ENCODE data around the gene RPL4.
"Not testable (repeated sequence)": the region's sequence is repeated elsewhere in the genome, so short reads cannot be mapped to it uniquely, and the experiment has no call there.

Gene RPL4

DNA sequence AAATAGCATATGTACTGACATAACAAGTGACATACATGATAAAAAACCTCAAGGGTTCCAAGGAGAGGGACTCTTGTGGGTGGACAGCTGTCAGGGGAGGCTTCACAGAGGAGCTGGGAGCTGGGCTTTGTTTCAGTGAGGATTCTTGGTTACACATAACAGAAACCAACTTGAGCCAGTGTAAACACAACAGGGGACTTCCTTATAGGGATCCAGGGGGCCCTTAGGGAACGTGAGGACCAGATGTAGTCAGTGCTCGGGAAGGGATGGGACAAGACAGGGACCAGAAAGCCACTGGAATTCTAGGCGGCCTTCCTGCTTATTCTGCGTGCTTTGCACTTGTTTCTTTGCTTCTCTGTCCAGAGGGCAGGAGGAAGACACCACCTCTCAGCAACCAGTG lies 42.0 kb downstream of the RPL4 start:
- no peak for DNase-seq (ENCODE audit: low read depth)
- no peak overlapping the region for H3K4me3 ChIP-seq (ENCODE audit: low read length)
- TF ChIP-seq, protein P1, sequence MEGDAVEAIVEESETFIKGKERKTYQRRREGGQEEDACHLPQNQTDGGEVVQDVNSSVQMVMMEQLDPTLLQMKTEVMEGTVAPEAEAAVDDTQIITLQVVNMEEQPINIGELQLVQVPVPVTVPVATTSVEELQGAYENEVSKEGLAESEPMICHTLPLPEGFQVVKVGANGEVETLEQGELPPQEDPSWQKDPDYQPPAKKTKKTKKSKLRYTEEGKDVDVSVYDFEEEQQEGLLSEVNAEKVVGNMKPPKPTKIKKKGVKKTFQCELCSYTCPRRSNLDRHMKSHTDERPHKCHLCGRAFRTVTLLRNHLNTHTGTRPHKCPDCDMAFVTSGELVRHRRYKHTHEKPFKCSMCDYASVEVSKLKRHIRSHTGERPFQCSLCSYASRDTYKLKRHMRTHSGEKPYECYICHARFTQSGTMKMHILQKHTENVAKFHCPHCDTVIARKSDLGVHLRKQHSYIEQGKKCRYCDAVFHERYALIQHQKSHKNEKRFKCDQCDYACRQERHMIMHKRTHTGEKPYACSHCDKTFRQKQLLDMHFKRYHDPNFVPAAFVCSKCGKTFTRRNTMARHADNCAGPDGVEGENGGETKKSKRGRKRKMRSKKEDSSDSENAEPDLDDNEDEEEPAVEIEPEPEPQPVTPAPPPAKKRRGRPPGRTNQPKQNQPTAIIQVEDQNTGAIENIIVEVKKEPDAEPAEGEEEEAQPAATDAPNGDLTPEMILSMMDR (conservative IDR thresholded peaks at IDR 0.05; ENCODE audit: low read depth, low read length), result no peak

DNA sequence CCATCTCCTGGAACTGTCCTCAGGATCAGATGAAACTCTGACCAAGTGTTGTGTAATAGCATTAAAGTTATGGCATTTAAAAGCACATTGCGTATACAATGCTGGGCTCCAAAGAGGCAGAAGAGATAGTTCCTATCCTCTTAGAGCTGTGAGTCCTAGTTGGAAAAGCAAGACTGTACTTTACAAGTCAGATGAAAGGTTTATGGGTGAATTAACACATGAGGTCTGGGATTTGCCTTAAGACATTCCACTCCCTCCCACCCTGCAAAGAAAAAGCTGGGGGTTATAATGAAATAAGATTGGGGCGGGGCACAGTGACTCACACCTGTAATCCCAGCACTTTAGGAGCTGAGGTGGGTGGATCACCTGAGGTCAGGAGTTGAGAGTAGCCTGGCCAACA lies 42.7 kb downstream of the RPL4 start:
- no peak overlapping the region for H3K4me3 ChIP-seq (ENCODE audit: low read length)
- TF ChIP-seq, protein P1 (conservative IDR thresholded peaks at IDR 0.05; ENCODE audit: low read depth, low read length), result no peak
- DNase-seq (ENCODE audit: low read depth), result peak; percentile 37

DNA sequence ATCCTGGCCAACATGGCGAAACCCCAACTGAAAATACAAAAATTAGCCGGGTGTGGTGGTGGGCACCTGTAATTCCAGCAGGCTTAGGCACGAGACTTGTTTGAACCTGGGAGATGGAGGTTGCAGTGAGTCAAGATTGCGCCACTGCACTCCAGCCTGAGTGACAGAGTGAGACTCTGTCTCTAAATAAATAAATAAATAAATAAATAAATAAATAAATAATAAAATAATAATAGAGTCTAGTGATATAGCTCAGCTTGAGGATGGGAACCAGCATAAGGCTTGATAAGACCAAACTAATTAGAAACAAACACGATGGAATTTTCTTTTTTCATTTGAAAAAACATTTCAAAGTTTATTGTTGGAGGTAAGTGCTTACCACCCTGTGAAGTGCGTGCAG lies 43.4 kb downstream of the RPL4 start:
- not testable (repeated sequence) for H3K4me3 ChIP-seq (ENCODE audit: low read length); DNase-seq (ENCODE audit: low read depth)

GRCh38 chr15:66459818-66460615 lies 44.6 kb downstream of the RPL4 start:
- H3K4me3 ChIP-seq (ENCODE audit: low read length), result no peak overlapping the region
- DNase-seq (ENCODE audit: low read depth), result no peak
- TF ChIP-seq, protein P1 (conservative IDR thresholded peaks at IDR 0.05; ENCODE audit: low read depth, low read length), result no peak

- DNase-seq (ENCODE audit: low read depth), result no peak
- TF ChIP-seq, protein P1 (conservative IDR thresholded peaks at IDR 0.05; ENCODE audit: low read depth, low read length), result no peak
- no peak overlapping the region for H3K4me3 ChIP-seq (ENCODE audit: low read length)
These were observed 48.4 kb downstream of the RPL4 start for GRCh38 chr15:66456211-66456610.

DNA sequence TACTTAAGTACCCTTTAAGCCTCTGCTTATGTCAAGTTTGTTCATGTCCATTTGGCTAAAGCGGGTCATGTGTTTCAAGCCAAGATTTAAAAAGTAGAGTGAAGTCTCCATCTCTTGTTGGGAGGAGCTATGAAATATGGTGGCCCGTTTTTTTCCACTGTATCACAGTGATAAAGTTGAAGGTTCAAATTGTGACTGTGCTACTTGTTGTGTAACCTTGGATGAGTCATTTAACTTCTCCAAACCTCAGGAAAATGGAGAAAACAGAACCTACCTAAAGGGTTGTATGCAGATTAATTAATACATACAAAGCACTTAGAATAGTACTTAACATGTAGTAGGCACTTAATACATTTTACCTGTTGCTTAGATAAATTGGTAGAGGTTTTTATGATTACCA lies 50.5 kb downstream of the RPL4 start:
- no peak overlapping the region for H3K4me3 ChIP-seq (ENCODE audit: low read length)
- TF ChIP-seq, protein P1 (conservative IDR thresholded peaks at IDR 0.05; ENCODE audit: low read depth, low read length), result no peak
- no peak for DNase-seq (ENCODE audit: low read depth)

DNA sequence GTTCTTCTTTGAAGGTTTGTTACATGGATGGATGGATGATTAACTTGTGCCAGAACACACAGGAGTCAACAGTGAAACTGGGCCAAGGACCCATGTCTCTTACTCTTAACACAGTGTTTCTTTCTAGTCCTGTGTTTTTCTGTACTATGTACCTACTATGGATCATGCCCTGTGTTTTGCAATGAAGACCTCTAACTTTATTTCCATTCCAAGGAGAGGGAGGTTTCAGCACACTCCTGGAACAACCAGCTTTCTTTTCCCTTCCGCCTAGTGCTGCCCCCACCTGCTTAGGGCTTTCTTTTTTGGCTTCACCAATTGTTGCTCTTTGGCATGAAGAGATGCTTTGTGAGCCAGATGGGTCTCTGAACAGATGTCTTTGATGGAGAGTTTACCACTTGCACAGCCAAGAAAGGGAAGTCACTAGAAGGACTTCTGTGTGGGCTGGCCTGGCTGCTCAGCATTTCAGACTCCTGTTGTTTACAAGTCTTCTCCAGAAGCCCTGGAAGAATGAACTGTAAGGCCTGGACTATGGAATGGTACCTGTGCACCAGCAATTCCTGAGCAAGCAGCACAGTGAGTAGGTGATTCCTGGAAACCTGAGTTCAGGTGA lies 51.6 kb downstream of the RPL4 start:
- TF ChIP-seq, protein P1 (conservative IDR thresholded peaks at IDR 0.05; ENCODE audit: low read depth, low read length), result no peak
- H3K4me3 ChIP-seq (ENCODE audit: low read length), result no peak overlapping the region
- DNase-seq (ENCODE audit: low read depth), result no peak

All from retinal pigment epithelial cell (primary cell).